HG02973 (cell line): Measurements from ENCODE around the gene PANX3.
"Not testable (repeated sequence)": the region's sequence is repeated elsewhere in the genome, so short reads cannot be mapped to it uniquely, and the experiment has no call there.

ENCODE experiments used
- ATAC-seq: cut with Tn5 transposase; IDR thresholded peaks from one replicate; pipeline ENCODE4 v1.9.1; 2021; ENCODE audit warnings: moderate library complexity; ENCODE audit not compliant: unreplicated experiment

Gene PANX3

GRCh38 chr11:124611064-124611463 lies at the start of gene PANX3:
Gene PANX3 (plus strand): TSS chr11:124611428. CDS start chr11:124611557, 129 bp downstream.
- ATAC-seq = no peak

GRCh38 chr11:124569697-124570096 lies 41.5 kb upstream of the PANX3 start, which contains the start of gene OR8A1:
Gene OR8A1 (plus strand): TSS chr11:124569997. CDS start chr11:124570120, 123 bp downstream.
- ATAC-seq = no peak

- ATAC-seq = no peak
Observed at GRCh38 chr11:124570160-124570559, 41.1 kb upstream of the PANX3 start.

GRCh38 chr11:124577716-124578427 lies 33.4 kb upstream of the PANX3 start:
- ATAC-seq = no peak

- no peak for ATAC-seq
Observed at GRCh38 chr11:124578761-124579160, 32.5 kb upstream of the PANX3 start.

GRCh38 chr11:124581817-124582216 lies 29.4 kb upstream of the PANX3 start:
- ATAC-seq = no peak

- ATAC-seq = no peak
Observed at GRCh38 chr11:124582565-124582964, 28.7 kb upstream of the PANX3 start.

- no peak for ATAC-seq
Observed at GRCh38 chr11:124583781-124584180, 27.4 kb upstream of the PANX3 start.

- no peak for ATAC-seq
Observed at GRCh38 chr11:124584681-124585372, 26.4 kb upstream of the PANX3 start.

GRCh38 chr11:124586238-124586860 lies 24.9 kb upstream of the PANX3 start:
- no peak for ATAC-seq

GRCh38 chr11:124591430-124591829 lies 19.8 kb upstream of the PANX3 start:
- no peak for ATAC-seq

GRCh38 chr11:124592627-124593026 lies 18.6 kb upstream of the PANX3 start:
- no peak for ATAC-seq

- ATAC-seq = no peak
Observed at GRCh38 chr11:124595302-124595701, 15.9 kb upstream of the PANX3 start.

- no peak for ATAC-seq
Observed at GRCh38 chr11:124597626-124598025, 13.6 kb upstream of the PANX3 start.

GRCh38 chr11:124600621-124601320 lies 10.5 kb upstream of the PANX3 start:
- no peak for ATAC-seq

GRCh38 chr11:124602193-124602592 lies 9.0 kb upstream of the PANX3 start:
- ATAC-seq = no peak

GRCh38 chr11:124602723-124603122 lies 8.5 kb upstream of the PANX3 start:
- ATAC-seq = not testable (repeated sequence)

GRCh38 chr11:124605719-124606118 lies 5.5 kb upstream of the PANX3 start:
- no peak for ATAC-seq

GRCh38 chr11:124608147-124608546 lies 3.1 kb upstream of the PANX3 start:
- no peak for ATAC-seq

- no peak for ATAC-seq
Observed at GRCh38 chr11:124610295-124610694, 933 bp upstream of the PANX3 start.

GRCh38 chr11:124612045-124612444 lies 817 bp downstream of the PANX3 start:
- peak; percentile 62 for ATAC-seq
